ENCODE results near the gene DLX4.
A peak's percentile ranks its signal among the peaks of the same experiment; 100 is the strongest.

DLX4 gene

DNA sequence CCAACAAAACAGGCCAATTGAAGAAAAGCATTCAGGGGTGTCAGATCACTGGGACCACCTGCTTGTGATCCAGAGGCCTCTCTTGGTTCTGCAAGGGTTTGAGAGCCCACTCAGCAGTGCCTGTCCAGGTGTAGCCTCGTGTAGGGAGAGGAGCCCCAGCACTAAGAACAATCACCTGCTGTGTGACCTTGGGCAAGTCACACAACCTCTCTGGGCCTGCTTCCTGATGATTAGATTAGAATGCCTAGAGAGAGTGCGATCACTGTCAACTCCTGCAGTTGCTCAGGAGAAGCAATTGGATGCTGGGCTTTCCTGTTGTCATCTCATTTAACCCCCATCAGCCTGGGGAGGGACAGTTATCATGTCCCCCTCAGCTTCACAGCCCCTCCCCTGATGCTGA is 15.8 kb downstream of the DLX4 start:
- H3K4me2 ChIP-seq = peak overlapping the region in 10 of 11 experiments; percentile 40 to 72 (median 60); a peak in 20 of 22 replicates
- H3K27ac ChIP-seq = no peak overlapping the region
- H3K36me3 ChIP-seq = no peaks in the 10 kb centered on the region
- TF ChIP-seq Cebpa-rat (IDR thresholded peaks at IDR 0.05) = no peak
- no peaks in the 10 kb centered on the region for H3K9me3 ChIP-seq (replicated peaks in 1 of 11)
- peaks cover 0 to 31% (median 15%) of the 10 kb centered on the region in 11 experiments; a peak in 12 of 22 replicates for H3K27me3 ChIP-seq
- H4K20me1 ChIP-seq = peaks cover 0 to 6% (median 0%) of the 10 kb centered on the region in 11 experiments; a peak in 2 of 22 replicates
- H3K4me3 ChIP-seq = no peak overlapping the region
- H3K9ac ChIP-seq = no peak overlapping the region; a peak in 1 of 22 replicates
- peaks cover 45 to 68% (median 55%) of the 10 kb centered on the region in 10 experiments for H3K4me1 ChIP-seq

DNA sequence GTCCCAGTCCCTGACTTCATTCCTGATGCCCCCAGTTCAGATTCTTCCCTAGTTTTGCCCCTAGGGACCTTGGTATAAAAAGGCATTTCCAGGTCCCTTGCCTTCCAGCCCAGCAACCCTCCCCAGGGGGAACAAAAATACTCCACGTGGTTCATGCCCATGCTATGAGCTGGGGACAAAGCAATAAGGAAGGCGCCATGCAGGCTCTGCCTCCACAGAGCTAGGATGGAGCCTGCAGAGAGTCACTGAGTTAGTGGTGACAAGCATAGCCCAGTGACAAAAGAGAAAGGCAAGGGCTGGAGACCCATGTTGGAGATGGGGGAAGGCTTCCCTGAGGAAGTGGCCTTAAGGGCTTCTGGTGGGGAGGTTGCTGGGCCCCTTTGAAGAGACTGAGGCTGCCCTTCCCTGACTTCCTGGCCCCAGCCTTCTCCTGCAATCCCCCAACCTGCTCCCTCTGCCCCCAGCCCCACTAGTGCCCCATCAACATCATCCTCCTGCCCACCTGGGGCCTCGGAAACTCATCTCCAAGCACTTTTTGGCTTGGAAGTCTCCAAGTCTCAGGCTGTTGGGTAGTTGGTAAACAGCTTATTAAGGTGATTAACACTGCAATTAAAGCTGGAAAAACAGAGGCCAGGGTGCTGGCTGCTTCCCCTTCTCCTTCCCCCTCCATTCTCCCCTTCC is 16.5 kb downstream of the DLX4 start:
- H3K4me2 ChIP-seq = peak overlapping the region; percentile 2 to 72 (median 59); a peak in 20 of 22 replicates
- peaks cover 0 to 9% (median 0%) of the 10 kb centered on the region in 11 experiments; a peak in 4 of 22 replicates for H4K20me1 ChIP-seq
- no peaks in the 10 kb centered on the region for H3K36me3 ChIP-seq
- H3K4me3 ChIP-seq = no peak overlapping the region
- no peak overlapping the region for H3K27ac ChIP-seq
- H3K9ac ChIP-seq = no peak overlapping the region; a peak in 1 of 22 replicates
- no peak for TF ChIP-seq Cebpa-rat (IDR thresholded peaks at IDR 0.05)
- no peaks in the 10 kb centered on the region for H3K9me3 ChIP-seq (replicated peaks in 1 of 11)
- H3K4me1 ChIP-seq = peaks cover 45 to 68% (median 57%) of the 10 kb centered on the region in 10 experiments
- peaks cover 1 to 37% (median 21%) of the 10 kb centered on the region in 11 experiments; a peak in 18 of 22 replicates for H3K27me3 ChIP-seq

DNA sequence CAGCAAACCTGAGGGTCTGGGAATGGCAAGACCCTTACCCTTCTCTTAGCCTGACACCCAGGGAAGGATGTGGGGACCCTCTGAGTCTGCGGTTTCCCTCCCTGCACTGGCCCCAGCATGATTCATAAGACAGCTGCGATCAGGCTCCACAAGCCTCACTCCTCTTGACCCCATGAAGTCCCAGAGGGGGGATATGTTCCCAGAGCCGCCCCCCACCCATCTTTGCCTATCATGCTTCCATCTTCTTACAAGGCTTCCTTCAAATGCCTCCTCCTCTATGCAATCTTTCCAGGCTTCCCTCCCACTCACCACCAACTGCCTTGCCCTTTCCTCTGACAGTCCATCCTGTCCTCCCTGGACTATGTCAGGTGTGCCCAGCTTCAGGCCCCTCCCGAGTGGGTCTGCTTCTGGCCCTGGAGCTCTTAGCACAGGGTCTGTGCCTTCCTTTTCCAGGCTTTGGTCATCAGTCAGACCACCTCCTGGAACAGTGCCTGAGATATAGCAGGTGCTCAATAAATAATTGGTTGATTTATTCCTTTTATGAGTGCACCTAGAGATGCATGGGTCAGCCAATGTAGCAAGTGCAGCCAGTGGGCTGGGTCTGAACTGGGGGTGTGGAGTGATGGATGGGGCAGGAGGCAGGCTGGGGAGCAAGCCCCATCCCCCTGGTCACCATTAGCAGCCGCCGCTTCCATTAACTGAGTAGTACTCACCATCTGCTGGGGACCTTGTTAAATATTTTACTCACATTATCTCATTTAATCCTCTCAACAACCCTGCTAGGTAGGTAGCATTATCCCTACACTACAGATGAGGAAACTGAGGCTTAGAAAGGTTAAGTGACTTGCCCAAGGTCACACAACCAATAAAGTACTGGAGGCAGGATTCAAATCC is 17.7 kb downstream of the DLX4 start:
- Histone ChIP-seq H3K4me1 (peaks cover 45 to 66% (median 57%) of the 10 kb centered on the region in 10 experiments), H4K20me1 (peaks cover 0 to 18% (median 0%) of the 10 kb centered on the region in 11 experiments; a peak in 4 of 22 replicates), H3K27ac (no peak overlapping the region), H3K9me3 (replicated peaks in 1 of 11) (no peaks in the 10 kb centered on the region), H3K4me3 (no peak overlapping the region), H3K4me2 (peak overlapping the region in 7 of 11 experiments; percentile 0 to 93 (median 70); a peak in 9 of 22 replicates), H3K27me3 (peaks cover 13 to 49% (median 33%) of the 10 kb centered on the region in 11 experiments), H3K36me3 (no peaks in the 10 kb centered on the region), H3K9ac (no peak overlapping the region)
- no peak for TF ChIP-seq Cebpa-rat (IDR thresholded peaks at IDR 0.05)

DNA sequence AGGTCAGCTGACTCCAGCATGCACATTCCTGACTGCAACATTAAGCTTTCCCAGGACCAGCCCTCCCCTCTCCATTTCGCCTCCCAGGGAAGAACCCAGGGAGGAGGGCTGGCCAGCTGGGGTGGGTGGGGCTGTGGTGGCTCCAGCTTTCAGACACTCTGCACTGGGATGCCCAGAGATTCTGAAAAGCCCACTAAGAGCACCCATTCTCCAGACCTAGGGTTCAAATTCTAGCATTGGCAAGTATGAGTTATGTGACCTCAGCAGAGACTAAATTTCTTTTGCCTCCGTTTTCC is 18.2 kb downstream of the DLX4 start:
- H3K27me3 ChIP-seq = peaks cover 19 to 55% (median 38%) of the 10 kb centered on the region in 11 experiments

DNA sequence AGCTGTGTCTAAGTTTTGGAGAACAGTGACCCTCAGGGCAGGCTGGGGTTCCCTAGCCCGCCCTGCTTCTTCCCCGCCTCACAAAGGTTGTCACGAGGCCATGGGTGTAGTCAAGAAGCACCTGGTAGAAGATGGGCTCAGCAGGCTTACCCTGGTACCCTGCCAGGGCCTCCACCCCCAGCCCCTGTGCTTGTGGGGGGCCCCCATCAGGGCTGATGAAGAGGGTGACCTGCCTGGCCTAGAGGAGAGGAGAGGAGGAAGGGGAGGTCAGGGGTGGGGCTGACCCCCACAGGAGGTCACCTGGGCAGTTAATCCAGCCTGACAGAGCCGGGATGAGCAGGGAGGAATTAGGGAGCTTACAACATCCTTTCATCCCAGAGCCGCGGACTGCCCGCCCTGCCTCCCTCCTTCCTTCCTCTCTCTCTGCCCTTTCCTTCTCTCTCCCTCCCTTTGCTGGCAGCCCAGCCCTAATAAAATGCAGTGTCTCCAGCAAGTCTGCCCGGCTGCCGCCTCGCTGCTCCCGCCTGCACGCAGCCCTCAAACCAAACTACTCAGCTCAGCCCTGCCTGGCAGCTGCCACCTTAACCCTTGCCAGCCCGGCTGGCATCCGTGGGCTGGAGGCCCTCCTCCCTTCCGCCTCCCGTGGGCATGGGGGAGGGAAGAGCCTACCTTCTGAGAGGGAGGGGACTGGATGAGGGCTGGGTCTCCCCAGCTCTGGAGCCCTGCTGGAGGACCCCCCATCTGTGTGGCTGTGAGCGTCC is 18.9 kb downstream of the DLX4 start:
- H3K4me2 ChIP-seq = peak overlapping the region; percentile 56 to 93 (median 78)
- H4K20me1 ChIP-seq = peaks cover 0 to 28% (median 3%) of the 10 kb centered on the region in 11 experiments; a peak in 9 of 22 replicates
- TF ChIP-seq Cebpa-rat (IDR thresholded peaks at IDR 0.05) = no peak
- H3K9me3 ChIP-seq (replicated peaks in 1 of 11) = no peaks in the 10 kb centered on the region
- 0 out of 20 replicates have a peak overlapping the region, but pooled peaks of 3 of the 10 experiments have one; percentile 1 to 33 (median 9) for H3K4me3 ChIP-seq
- peak overlapping the region in 2 of 11 experiments; percentile 16 to 32; a peak in 1 of 22 replicates for H3K27ac ChIP-seq
- H3K9ac ChIP-seq = peak overlapping the region in 5 of 11 experiments; percentile 24 to 50 (median 46); a peak in 4 of 22 replicates
- no peaks in the 10 kb centered on the region for H3K36me3 ChIP-seq
- H3K27me3 ChIP-seq = peaks cover 25 to 61% (median 45%) of the 10 kb centered on the region in 11 experiments
- H3K4me1 ChIP-seq = peaks cover 45 to 66% (median 57%) of the 10 kb centered on the region in 10 experiments

More for the DNA sequence above, 18.2 kb downstream of the DLX4 start:
- no peak overlapping the region for H3K27ac ChIP-seq
- no peak for TF ChIP-seq Cebpa-rat (IDR thresholded peaks at IDR 0.05)
- H3K9me3 ChIP-seq (replicated peaks in 1 of 11) = no peaks in the 10 kb centered on the region
- peaks cover 0 to 22% (median 0%) of the 10 kb centered on the region in 11 experiments; a peak in 4 of 22 replicates for H4K20me1 ChIP-seq
- H3K36me3 ChIP-seq = no peaks in the 10 kb centered on the region
- peaks cover 45 to 66% (median 57%) of the 10 kb centered on the region in 10 experiments for H3K4me1 ChIP-seq
- H3K4me2 ChIP-seq = peak overlapping the region; percentile 56 to 93 (median 78); a peak in 21 of 22 replicates
- H3K4me3 ChIP-seq = no peak overlapping the region
- no peak overlapping the region; a peak in 1 of 22 replicates for H3K9ac ChIP-seq

DNA sequence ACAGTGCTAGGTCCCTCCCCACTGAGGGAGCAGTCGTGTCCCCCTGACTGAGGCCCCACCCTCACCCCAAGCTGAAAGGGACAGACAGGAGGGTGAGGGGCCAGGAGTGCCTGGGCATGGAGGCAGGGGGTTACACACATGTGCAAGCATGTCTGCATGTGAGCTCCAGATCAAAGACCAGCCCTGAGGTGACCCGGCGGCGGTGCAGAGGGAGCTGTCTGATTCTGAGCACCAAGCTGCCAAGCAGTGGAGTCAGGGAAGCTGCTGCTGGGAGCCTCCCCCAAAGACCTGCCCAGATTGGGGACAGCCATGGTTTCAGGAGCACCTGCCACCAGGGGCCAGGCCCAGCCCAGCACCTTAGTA is 20.5 kb downstream of the DLX4 start:
- no peak overlapping the region for H3K4me3 ChIP-seq
- H3K27ac ChIP-seq = no peak overlapping the region
- H4K20me1 ChIP-seq = peaks cover 0 to 43% (median 19%) of the 10 kb centered on the region in 11 experiments; a peak in 15 of 22 replicates
- peaks cover 42 to 78% (median 61%) of the 10 kb centered on the region in 11 experiments for H3K27me3 ChIP-seq
- H3K4me2 ChIP-seq = peak overlapping the region; percentile 51 to 93 (median 77)
- TF ChIP-seq Cebpa-rat (IDR thresholded peaks at IDR 0.05) = no peak
- H3K9me3 ChIP-seq (replicated peaks in 1 of 11) = no peaks in the 10 kb centered on the region
- no peaks in the 10 kb centered on the region for H3K36me3 ChIP-seq
- no peak overlapping the region for H3K9ac ChIP-seq
- H3K4me1 ChIP-seq = peaks cover 60 to 78% (median 69%) of the 10 kb centered on the region in 10 experiments

DNA sequence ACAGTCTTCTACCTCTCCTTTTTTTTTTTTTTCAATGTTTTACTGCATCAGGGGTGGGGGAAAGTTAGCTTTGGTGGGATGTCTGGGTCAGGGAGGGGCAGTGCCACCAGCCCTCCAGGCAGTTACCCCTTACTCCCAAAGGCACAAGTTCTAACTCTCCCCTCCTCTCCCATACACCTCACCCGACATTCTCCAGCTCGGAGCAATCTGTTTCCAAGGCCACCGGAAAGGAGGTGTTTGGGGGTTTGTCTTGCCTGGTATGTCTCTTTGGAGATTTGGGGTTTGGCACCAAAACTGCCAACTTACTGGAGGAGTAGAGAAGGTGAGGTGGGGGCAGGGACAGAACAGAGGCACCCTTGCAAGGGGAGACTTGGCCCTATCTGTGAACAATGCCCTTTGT is 21.3 kb downstream of the DLX4 start:
- Histone ChIP-seq H3K4me3 (no peak overlapping the region), H4K20me1 (peaks cover 0 to 49% (median 27%) of the 10 kb centered on the region in 11 experiments; a peak in 15 of 22 replicates), H3K9me3 (replicated peaks in 1 of 11) (no peaks in the 10 kb centered on the region), H3K9ac (no peak overlapping the region; a peak in 1 of 22 replicates), H3K4me1 (peaks cover 63 to 78% (median 69%) of the 10 kb centered on the region in 10 experiments), H3K27ac (no peak overlapping the region), H3K4me2 (peak overlapping the region; percentile 51 to 93 (median 77)), H3K27me3 (peaks cover 50 to 86% (median 69%) of the 10 kb centered on the region in 11 experiments), H3K36me3 (no peaks in the 10 kb centered on the region)
- no peak for TF ChIP-seq Cebpa-rat (IDR thresholded peaks at IDR 0.05)

DNA sequence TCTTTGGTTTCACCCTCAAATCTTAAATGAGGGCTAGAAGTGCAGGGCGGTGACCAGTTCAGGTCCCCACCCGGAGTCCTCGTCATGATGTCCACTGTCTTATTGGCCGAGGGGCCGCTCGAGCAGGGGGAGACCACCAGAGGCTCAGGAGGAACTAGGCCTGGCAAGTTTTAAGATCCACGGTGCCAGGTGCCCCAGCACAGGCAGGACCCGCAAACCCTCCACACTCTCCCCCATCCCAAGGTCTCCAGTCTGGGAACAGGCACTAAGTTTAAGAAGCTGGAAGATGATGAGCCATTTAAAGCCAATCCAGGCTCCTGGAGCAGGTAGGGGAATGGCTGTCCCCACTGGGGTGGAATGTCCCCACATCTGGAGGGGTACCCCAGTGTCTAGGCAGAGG is 21.9 kb downstream of the DLX4 start:
- Histone ChIP-seq H4K20me1 (peaks cover 0 to 49% (median 29%) of the 10 kb centered on the region in 11 experiments; a peak in 15 of 22 replicates), H3K9me3 (replicated peaks in 1 of 11) (no peaks in the 10 kb centered on the region), H3K4me1 (peaks cover 58 to 75% (median 66%) of the 10 kb centered on the region in 10 experiments), H3K4me2 (peak overlapping the region in 4 of 11 experiments; percentile 65 to 93 (median 90); a peak in 5 of 22 replicates), H3K9ac (no peak overlapping the region), H3K27ac (no peak overlapping the region), H3K36me3 (no peaks in the 10 kb centered on the region), H3K4me3 (no peak overlapping the region), H3K27me3 (peaks cover 56 to 92% (median 75%) of the 10 kb centered on the region in 11 experiments)
- no peak for TF ChIP-seq Cebpa-rat (IDR thresholded peaks at IDR 0.05)
